ENCODE measurements around the gene SPI1. TPM values are rescaled to one million over a fixed set of nuclear protein-coding genes. Genes with fewer than 3 reads are reported as not detected.

The SPI1 gene
- total RNA-seq: 295 TPM
- long read RNA-seq, transcript SPI1-201 (5 exons, 1,168 nt): minor isoform, 30 of 133 reads
- long read RNA-seq, transcript SPI1-202 (5 exons, 1,403 nt): major isoform, 67 of 133 reads
- long read RNA-seq, partial matches to known transcripts: 20 of 133 reads
- long read RNA-seq, other reads (novel, unspliced or antisense): 16 of 133 reads

- intact Hi-C loops (cut with DNase I): no loop called here
- H3K9me3 ChIP-seq: no peaks in the 10 kb centered on the region
- H3K4me3 ChIP-seq: peak within 1 kb of the TSS; percentile 58
- H3K36me3 ChIP-seq: no peaks in the 10 kb centered on the region
- no peak for TF ChIP-seq CTCF (IDR thresholded peaks at IDR 0.05)
- H3K27ac ChIP-seq: peak within 1 kb of the TSS; percentile 83
- DNase-seq (peak; percentile 91), ATAC-seq (peak; percentile 51 to 76)
- H3K4me1 ChIP-seq: peaks cover 21% of the 10 kb centered on the region
- no peaks in the 10 kb centered on the region for H3K27me3 ChIP-seq (ENCODE audit: low read depth)
Observed at GRCh38 chr11:47378010-47378835, at the start of gene SPI1. Gene SPI1, minus strand, starts transcription at chr11:47378547. Its CDS starts 194 bp downstream, at chr11:47378353.

GRCh38 chr11:47426062-47426956, 48.0 kb upstream of the SPI1 start, which contains the start of gene PSMC3:
Gene PSMC3, minus strand, starts transcription at chr11:47426439. Its CDS starts 160 bp downstream, at chr11:47426279.
- Histone ChIP-seq H3K9me3 (no peaks in the 10 kb centered on the region), H3K4me1 (peaks cover 19% of the 10 kb centered on the region), H3K36me3 (peaks cover 36% of the 10 kb centered on the region), H3K4me3 (peak within 1 kb of the TSS; percentile 88), H3K27me3 (ENCODE audit: low read depth) (no peaks in the 10 kb centered on the region), H3K27ac (peak within 1 kb of the TSS; percentile 93)
- intact Hi-C loops (cut with DNase I): no loop called here
- DNase-seq (peak; percentile 98), ATAC-seq (peak; percentile 99)
- no peak for TF ChIP-seq CTCF (IDR thresholded peaks at IDR 0.05)

DNA sequence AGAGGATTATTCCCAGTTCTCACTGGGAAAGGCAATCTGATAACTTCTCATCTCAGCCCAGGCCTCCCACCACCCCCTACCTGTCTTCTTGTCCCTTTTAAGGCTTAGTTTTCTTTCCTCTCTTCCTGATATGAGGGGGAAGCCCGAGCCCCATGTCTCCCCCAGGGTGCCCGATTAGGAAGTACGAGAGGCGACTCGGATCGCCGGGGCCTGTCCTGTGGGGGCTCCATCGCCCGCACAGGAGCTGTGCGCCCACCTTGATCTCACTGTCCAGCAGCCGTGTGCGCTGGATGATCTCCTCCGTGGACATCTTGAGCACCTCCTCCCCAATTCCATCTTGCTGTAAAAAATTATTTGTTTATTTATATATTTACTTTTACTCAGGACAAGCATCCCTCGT, 47.3 kb upstream of the SPI1 start:
- intact Hi-C loops (cut with DNase I): no loop called here

DNA sequence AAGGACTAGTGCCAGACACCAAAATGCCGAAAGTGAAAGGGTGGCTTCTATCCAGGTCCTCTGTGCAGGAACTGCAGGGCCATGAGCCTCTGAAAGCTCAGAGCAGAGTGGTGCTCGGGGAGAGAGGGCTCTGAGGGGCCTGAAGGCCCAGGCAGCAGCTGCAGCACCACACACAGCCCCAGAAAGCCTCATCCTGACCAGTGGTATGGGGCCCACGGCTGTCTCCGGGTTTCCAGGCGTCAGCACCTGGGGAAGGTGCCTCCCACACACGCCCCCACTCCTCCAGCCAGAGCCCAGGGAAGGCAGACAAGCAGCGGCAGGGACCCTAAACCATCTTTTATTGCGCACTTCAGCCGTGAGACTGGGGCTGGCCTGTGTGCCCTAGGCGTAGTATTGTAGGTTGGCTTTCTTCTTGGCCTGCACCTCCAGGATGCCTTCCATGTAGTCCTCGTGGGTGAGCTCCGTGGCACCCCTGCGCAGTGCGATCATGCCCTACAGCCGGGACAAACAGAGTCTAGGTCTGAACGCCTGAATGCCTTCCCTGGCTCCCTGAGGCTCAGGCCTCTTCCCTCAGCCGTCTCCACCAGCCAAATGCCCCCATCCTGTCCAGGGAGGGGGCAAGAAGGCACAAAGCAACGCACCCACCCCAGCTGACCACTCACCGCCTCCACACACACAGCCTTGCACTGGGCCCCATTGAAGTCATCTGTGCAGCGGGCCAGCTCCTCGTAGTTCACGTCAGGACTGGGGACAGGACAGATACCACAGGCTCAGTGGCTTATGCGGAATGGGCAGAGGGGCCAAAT, 40.3 kb upstream of the SPI1 start:
- no peak for TF ChIP-seq CTCF (IDR thresholded peaks at IDR 0.05)
- intact Hi-C loops (cut with DNase I): no loop called here
- no peak overlapping the region for H3K4me3 ChIP-seq
- no peak for DNase-seq
- ATAC-seq: no peak
- H3K27me3 ChIP-seq (ENCODE audit: low read depth): no peaks in the 10 kb centered on the region
- no peaks in the 10 kb centered on the region for H3K9me3 ChIP-seq
- H3K27ac ChIP-seq: no peak overlapping the region
- H3K4me1 ChIP-seq: peaks cover 30% of the 10 kb centered on the region
- H3K36me3 ChIP-seq: peaks cover 93% of the 10 kb centered on the region

More for the DNA sequence above, 47.3 kb upstream of the SPI1 start:
- H3K27ac ChIP-seq: peak overlapping the region; percentile 93
- H3K36me3 ChIP-seq: peaks cover 43% of the 10 kb centered on the region
- H3K4me1 ChIP-seq: peaks cover 19% of the 10 kb centered on the region
- ATAC-seq: no peak
- H3K4me3 ChIP-seq: peak overlapping the region; percentile 88
- DNase-seq: no peak
- no peak for TF ChIP-seq CTCF (IDR thresholded peaks at IDR 0.05)
- H3K27me3 ChIP-seq (ENCODE audit: low read depth): no peaks in the 10 kb centered on the region
- H3K9me3 ChIP-seq: no peaks in the 10 kb centered on the region
